HG03457 (cell line): ENCODE data around the gene CDR2.
"Not testable (repeated sequence)": the region's sequence is repeated elsewhere in the genome, so short reads cannot be mapped to it uniquely, and the experiment has no call there.

Source experiments
- ATAC-seq: cut with Tn5 transposase; IDR thresholded peaks from one replicate; pipeline ENCODE4 v1.9.1; 2021; ENCODE audit warnings: moderate number of reproducible peaks; ENCODE audit not compliant: unreplicated experiment

CDR2 gene

GRCh38 chr16:22375963-22376640 lies 1.7 kb upstream of the CDR2 start:
- ATAC-seq: no peak

GRCh38 chr16:22375117-22375962 lies 921 bp upstream of the CDR2 start:
- ATAC-seq: no peak

GRCh38 chr16:22373662-22374310 lies 633 bp downstream of the CDR2 start:
- no peak for ATAC-seq

GRCh38 chr16:22372882-22373661 lies 1.3 kb downstream of the CDR2 start:
- ATAC-seq: no peak

- no peak for ATAC-seq
Observed at GRCh38 chr16:22370038-22370820, 4.2 kb downstream of the CDR2 start.

GRCh38 chr16:22369221-22369811 lies 5.1 kb downstream of the CDR2 start:
- no peak for ATAC-seq

- not testable (repeated sequence) for ATAC-seq
Observed at GRCh38 chr16:22368200-22368826, 6.1 kb downstream of the CDR2 start.

GRCh38 chr16:22366889-22367288 lies 7.5 kb downstream of the CDR2 start:
- ATAC-seq: no peak

GRCh38 chr16:22366371-22366770 lies 8.0 kb downstream of the CDR2 start:
- ATAC-seq: no peak

- ATAC-seq: no peak
Observed at GRCh38 chr16:22364241-22364640, 10.2 kb downstream of the CDR2 start.

GRCh38 chr16:22360963-22361659 lies 13.3 kb downstream of the CDR2 start:
- no peak for ATAC-seq

GRCh38 chr16:22359679-22360078 lies 14.7 kb downstream of the CDR2 start:
- ATAC-seq: no peak

- ATAC-seq: no peak
Observed at GRCh38 chr16:22358000-22358399, 16.4 kb downstream of the CDR2 start.

GRCh38 chr16:22357635-22357971 lies 16.8 kb downstream of the CDR2 start:
- ATAC-seq: no peak

GRCh38 chr16:22356930-22357634 lies 17.3 kb downstream of the CDR2 start:
- ATAC-seq: no peak

GRCh38 chr16:22355487-22355908 lies 18.9 kb downstream of the CDR2 start:
- ATAC-seq: no peak

GRCh38 chr16:22353933-22354541 lies 20.4 kb downstream of the CDR2 start:
- no peak for ATAC-seq
